H1 (cell line): ENCODE data around the gene TEX36. TPM values are rescaled to one million over a fixed set of nuclear protein-coding genes. Genes with fewer than 3 reads are reported as not detected.

Source experiments
- CTBP2 ChIP-seq: IDR thresholded peaks from 2 replicates; pipeline ENCODE4 v1.7.0; 2011; ENCODE audit warnings: borderline replicate concordance, mild to moderate bottlenecking, moderate library complexity, mixed read lengths, low read length; ENCODE audit not compliant: insufficient read depth, insufficient read length
- FOSL1 ChIP-seq: IDR thresholded peaks from 2 replicates; pipeline ENCODE4 v1.6.1; 2011; ENCODE audit warnings: mild to moderate bottlenecking, low read depth, low read length, moderate library complexity; ENCODE audit not compliant: insufficient read depth
- KDM4A ChIP-seq: IDR thresholded peaks from one replicate; pipeline ENCODE4 v1.7.1; 2012; ENCODE audit warnings: low read depth, mild to moderate bottlenecking, moderate library complexity, low read length, inconsistent platforms; ENCODE audit not compliant: severe bottlenecking
- RAD21 ChIP-seq, 2 experiments: IDR thresholded peaks in 1 of 2; conservative IDR thresholded peaks in 1 of 2; 2 replicates each; pipeline ENCODE4 v1.6.1; 2011; ENCODE audit warnings: low read depth in 2 of 2, low read length in 2 of 2, improper control_type of control experiment in 1 of 2, inconsistent platforms in 1 of 2, mild to moderate bottlenecking in 1 of 2, moderate library complexity in 1 of 2
- SIRT6 ChIP-seq: IDR thresholded peaks from one replicate; pipeline ENCODE4 v1.7.1; 2012; ENCODE audit warnings: low read length, inconsistent platforms
- polyA plus RNA-seq, 7 experiments: library from polyadenylated mRNA; depleted of rRNA in 3 of 7; stranded (reverse) in 5 of 7; unstranded in 2 of 7; fragments of >200 nt in 5 of 7; fragments of 200-250 nt in 2 of 7; gene quantifications; 1 replicate in 5 of 7; 2 replicates in 1 of 7; 4 replicates in 1 of 7; pipeline versions ENCODE4 v1.2.1 to v1.2.3, GENCODE V29; 2011 to 2013; ENCODE audit warnings: missing spikeins in 2 of 7, mixed read lengths in 2 of 7
- total RNA-seq: library from RNA; stranded (reverse); fragmentation: NEBNext Ultra II Directional; extraction: Animal tissue kit (Norgen Biotek cat#: 25700); gene quantifications from 2 replicates; pipeline ENCODE4 v1.2.1, GENCODE V29; 2021

TEX36 gene
- total and polyA plus RNA-seq, 2 of the 8 experiments (the other 6 are each of a cell fraction or from before 2014, with no cell fraction given), result not detected

- TF ChIP-seq CTBP2, result no peak
- TF ChIP-seq RAD21 (IDR thresholded peaks at IDR 0.05 in 1 of 2, conservative IDR thresholded peaks at IDR 0.05 in 1 of 2; ENCODE audit: low read depth in 2 of 2, low read length in 2 of 2), result no peak
- no peak for TF ChIP-seq KDM4A
- TF ChIP-seq FOSL1, result no peak
- TF ChIP-seq SIRT6, result no peak
Measured at GRCh38 chr10:125707541-125708468, 24.8 kb upstream of the TEX36 start (continued).
